Measurements from ENCODE around the gene ADAP1.
"Not testable (repeated sequence)": the region's sequence is repeated elsewhere in the genome, so short reads cannot be mapped to it uniquely, and the experiment has no call there.

ADAP1 gene

DNA sequence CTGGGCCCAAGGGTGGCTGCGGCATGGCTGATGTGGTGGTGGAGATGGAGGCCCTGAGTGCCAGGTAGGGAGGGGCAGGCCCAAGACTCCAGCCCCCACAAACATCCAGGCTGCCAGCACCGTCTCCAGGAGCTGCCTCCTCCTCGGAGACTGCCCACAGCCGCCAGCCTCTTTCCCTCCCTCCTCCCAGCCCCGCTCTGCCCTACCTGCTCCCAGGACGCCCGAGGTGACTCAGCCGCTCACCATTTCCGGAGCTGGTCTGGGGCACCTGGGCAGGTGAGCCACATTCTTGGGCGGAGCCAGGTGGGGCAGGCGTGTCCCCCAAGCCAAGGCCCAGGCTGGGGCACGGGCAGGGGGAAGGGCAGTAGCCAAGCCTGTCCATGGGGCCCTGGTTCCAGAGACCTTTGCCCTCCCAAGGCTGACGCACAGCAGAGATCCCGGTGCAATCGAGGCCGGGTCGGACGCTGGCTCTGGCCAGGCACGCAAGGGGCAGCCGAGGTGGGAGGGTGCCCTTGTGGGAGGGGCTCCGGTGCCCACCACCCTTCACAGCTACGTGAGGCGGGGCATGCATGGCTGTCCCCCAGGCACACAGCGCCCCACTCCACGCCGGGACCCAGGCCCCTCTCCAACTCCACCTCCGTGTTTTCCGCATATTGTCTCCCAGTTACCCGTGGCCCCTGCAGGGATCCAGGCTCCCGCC lies 8.8 kb downstream of the ADAP1 start:
- TF ChIP-seq, protein P1, sequence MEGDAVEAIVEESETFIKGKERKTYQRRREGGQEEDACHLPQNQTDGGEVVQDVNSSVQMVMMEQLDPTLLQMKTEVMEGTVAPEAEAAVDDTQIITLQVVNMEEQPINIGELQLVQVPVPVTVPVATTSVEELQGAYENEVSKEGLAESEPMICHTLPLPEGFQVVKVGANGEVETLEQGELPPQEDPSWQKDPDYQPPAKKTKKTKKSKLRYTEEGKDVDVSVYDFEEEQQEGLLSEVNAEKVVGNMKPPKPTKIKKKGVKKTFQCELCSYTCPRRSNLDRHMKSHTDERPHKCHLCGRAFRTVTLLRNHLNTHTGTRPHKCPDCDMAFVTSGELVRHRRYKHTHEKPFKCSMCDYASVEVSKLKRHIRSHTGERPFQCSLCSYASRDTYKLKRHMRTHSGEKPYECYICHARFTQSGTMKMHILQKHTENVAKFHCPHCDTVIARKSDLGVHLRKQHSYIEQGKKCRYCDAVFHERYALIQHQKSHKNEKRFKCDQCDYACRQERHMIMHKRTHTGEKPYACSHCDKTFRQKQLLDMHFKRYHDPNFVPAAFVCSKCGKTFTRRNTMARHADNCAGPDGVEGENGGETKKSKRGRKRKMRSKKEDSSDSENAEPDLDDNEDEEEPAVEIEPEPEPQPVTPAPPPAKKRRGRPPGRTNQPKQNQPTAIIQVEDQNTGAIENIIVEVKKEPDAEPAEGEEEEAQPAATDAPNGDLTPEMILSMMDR (IDR thresholded peaks at IDR 0.05; ENCODE audit: control insufficient read depth, extremely low read depth, insufficient read depth) = no peak
- no peak for DNase-seq (ENCODE audit: low read depth)
- no peak overlapping the region for H3K4me3 ChIP-seq (ENCODE audit: low read depth, low read length)

DNA sequence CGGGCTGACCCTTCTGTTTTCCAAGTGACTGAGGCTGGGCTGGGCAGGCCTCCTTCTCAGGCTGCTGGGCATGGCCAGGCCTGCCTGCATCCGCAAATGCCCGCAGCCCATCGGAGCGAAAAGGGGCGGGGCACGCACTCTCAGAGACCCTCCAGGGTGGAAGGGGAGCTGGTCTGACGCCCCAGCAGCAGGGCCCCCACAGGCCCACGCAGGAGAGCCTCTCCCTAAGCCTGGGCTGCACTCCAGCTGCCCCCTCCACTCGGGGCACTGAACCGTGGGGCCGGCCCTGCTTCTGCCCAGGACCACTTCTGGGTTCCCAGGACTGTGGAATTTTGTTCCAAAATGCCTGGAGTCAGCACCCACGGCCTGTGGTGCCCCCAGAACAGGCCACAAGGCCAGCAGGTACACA lies 9.3 kb downstream of the ADAP1 start:
- no peak overlapping the region for H3K4me3 ChIP-seq (ENCODE audit: low read depth, low read length)
- no peak for DNase-seq (ENCODE audit: low read depth)
- TF ChIP-seq, protein P1 (IDR thresholded peaks at IDR 0.05; ENCODE audit: control insufficient read depth, extremely low read depth, insufficient read depth) = no peak

DNA sequence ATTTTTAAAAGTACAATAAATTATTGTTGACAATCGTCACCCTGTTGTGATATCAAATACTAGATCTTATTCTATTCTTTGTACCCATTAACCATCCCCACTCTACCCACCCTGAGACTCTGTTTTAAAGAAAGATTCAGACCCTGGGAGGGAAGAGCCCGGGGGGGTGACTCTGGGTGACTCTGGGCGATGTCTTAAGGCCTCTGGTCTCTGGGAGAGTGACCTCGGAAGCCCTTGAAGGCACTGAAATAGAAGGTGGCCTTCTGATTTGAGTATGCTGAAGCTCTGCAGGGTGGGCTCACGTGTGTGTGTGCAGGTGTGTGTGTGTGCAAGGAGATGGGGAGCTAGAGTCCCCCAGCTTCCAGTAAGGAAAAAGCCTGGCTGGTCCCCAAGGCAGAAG lies 9.7 kb downstream of the ADAP1 start:
- no peak overlapping the region for H3K4me3 ChIP-seq (ENCODE audit: low read depth, low read length)
- TF ChIP-seq, protein P1 (IDR thresholded peaks at IDR 0.05; ENCODE audit: control insufficient read depth, extremely low read depth, insufficient read depth) = no peak
- DNase-seq (ENCODE audit: low read depth) = no peak

DNA sequence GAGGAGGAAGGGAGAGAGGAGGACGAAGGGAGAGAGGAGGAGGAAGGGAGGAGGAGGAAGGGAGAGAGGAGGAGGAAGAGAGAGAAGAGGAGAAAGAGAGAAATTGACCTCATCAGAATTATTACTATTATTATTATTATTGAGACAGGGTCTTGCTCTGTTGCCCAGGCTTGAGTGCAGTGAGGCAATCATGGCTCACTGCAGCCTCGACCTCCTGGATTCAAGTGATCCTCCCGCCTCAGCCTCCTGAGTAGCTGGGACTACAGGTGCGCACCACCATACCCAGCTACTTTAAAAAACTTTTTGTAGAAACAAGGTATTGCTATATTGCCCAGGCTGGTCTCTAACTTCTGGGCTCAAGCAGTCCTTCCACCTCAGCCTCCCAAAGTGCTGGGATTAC lies 10.7 kb downstream of the ADAP1 start:
- not testable (repeated sequence) for DNase-seq (ENCODE audit: low read depth); H3K4me3 ChIP-seq (ENCODE audit: low read depth, low read length)

DNA sequence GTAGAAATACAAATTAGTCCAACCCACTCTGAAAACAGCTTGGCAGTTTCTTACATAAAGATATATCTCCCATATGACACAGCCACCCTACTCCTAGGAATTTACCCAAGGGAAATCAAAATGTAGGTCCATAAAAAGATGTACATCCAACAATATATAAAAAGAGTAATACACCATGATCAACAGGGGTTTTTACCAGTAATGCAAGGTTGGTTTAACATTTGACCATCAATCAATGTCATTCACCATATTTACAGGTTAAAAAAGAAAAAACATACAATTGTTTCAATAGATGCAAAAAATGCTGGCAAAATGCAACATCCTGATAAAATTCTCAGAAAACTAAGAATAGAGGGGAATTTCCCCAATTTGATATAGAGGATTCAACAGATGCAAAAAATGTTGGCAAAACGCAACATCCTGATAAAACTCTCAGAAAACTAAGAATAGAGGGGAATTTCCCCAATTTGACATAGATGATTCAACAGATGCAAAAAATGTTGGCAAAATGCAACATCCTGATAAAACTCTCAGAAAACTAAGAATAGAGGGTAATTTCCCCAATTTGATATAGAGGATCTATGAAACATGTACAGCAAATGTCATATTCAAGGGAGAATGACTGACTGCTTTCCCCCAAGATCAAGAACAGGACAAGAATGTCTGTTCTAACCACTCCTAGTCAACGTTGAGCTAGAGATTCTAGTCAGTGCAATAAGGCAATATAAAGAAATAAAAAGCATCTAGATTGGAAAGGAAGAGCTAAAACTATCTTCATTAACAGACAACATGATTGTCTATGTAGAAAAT lies 13.7 kb downstream of the ADAP1 start:
- TF ChIP-seq, protein P1 (IDR thresholded peaks at IDR 0.05; ENCODE audit: control insufficient read depth, extremely low read depth, insufficient read depth) = no peak
- no peak for DNase-seq (ENCODE audit: low read depth)
- H3K4me3 ChIP-seq (ENCODE audit: low read depth, low read length) = no peak overlapping the region

DNA sequence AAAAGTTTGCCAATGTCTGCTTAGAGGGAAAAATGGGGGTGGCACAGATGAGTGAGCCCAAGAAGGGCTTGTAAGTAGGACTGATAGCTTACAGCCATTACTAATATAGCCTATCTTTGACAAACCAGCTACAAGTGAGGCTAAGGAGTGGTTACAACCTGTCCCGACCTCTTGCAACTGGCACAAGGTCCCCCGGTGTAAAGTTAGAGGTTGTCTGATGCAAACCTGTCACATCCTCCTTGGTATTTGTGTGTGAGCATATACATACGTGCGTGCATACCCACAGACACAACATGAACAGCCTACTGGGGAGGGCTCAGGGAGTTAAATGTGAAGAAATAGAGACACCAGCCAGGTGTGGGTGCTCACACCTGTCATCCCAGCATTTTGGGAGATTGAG lies 14.6 kb downstream of the ADAP1 start:
- no peak overlapping the region for H3K4me3 ChIP-seq (ENCODE audit: low read depth, low read length)
- no peak for DNase-seq (ENCODE audit: low read depth)
- TF ChIP-seq, protein P1 (IDR thresholded peaks at IDR 0.05; ENCODE audit: control insufficient read depth, extremely low read depth, insufficient read depth) = no peak

DNA sequence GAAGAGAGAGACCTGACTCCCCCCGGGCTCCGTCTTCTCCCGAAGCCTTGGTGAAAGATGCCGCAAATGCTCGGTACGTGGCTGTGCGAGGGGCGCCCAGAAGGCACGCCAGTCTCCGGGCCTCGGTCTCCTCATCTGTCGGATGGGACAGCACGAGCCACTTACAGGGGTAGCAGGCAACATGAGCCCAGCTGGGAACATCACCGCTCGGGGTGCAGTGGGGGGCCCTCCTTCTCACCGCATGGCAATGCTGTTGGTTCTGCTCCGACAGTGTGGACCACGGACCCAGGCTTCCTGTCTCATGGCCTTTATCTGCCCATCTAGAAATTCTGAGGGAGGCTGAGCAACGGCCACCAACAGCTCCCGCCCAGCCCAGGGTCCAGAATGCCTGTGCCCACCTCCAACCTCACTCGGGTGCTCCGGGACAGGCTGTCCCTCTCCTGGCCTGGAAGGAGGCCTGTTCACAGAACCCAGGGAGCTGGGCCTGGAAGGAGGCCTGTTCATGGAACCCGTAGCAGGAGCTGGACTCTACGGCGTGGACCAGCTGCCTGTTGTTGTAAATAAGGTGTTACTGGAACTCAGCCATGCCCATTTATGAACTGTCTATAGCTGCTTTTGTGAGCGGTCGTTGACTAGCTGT lies 15.8 kb downstream of the ADAP1 start:
- H3K4me3 ChIP-seq (ENCODE audit: low read depth, low read length) = no peak overlapping the region
- no peak for DNase-seq (ENCODE audit: low read depth)
- TF ChIP-seq, protein P1 (IDR thresholded peaks at IDR 0.05; ENCODE audit: control insufficient read depth, extremely low read depth, insufficient read depth) = no peak
